Adipose tissue (tissue), 3 donors: ENCODE results near the gene E2F7. TPM values are rescaled to one million over a fixed set of nuclear protein-coding genes. Genes with fewer than 3 reads are reported as not detected.

Experiments
- H3K27ac ChIP-seq: one replicate; pipeline ENCODE4 v1.5.1; 2013; ENCODE audit warnings: low read depth, low read length
- WGBS, 3 donors: extraction: QIAGEN DNeasy Blood & Tissue Kit; methylation state at CpG; one replicate each; pipeline ENCODE4 v1.1.7; 2013; 5-methylcytosine and 5-hydroxymethylcytosine counted together
- polyA plus RNA-seq, 3 donors: library from polyadenylated mRNA; stranded (reverse); fragments of 200-250 nt; gene quantifications; one replicate each; pipeline ENCODE4 v1.2.3, GENCODE V29; 2013
- donor health status: healthy with polysubstance abuse.
- donor health status: Bipolar disorder and iron deficiency.
- donor health status: healthy.

The E2F7 gene
- polyA plus RNA-seq, 3 donors, result 0.01 to 0.03 TPM; not detected in 1

GRCh38 chr12:77035226-77035625, 30.1 kb downstream of the E2F7 start:
- no peak overlapping the region for H3K27ac ChIP-seq
- WGBS, 3 donors, result 76 to 86% (median 80%) methylated on average over 1 of the region's 1 CpG

DNA sequence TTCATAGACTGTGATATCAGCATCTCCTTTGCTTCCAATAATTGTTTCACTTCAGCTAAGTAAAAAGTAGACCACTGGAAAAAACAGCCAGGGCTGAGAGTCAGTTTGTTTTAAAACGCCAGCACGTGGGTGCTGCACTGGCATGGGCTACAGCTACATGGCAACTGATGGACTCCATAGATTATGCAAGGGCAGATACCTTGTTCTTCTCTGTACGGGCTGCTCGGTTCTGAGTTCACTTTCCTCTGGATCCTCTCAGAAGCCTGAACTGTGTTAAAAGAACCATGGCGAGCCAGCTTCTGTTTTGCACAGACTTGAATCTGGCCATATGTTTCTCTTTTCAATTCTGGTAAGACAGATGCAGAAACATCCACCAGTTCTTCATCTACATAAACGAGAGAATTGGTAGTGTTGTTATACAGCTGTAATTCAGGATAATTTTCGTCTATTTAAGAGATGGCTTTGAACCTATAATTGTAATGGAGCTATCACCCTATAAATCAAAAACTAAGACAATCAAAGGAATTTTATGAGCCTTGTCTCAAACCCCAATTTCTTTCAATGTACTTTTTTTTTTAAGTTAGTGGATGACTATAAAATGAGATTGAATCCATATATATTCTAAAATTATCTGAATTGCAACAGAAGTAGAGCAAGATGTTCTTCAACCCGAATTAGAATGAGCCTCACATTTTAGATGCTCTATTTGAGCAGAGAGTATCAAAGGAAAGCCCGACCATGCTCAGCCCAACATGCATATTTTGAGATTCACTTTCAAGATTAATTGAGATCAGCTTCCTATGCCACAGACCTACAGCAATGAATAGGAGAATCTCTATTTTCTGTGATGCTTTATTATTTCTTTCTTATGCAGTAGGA, 31.5 kb downstream of the E2F7 start:
- 94 to 96% (median 95%) methylated on average over 9 of the region's 9 CpGs for WGBS, 3 donors
- H3K27ac ChIP-seq, result no peak overlapping the region

GRCh38 chr12:77032406-77032805, 33.0 kb downstream of the E2F7 start:
- 62 to 90% (median 73%) methylated on average over 2 of the region's 2 CpGs for WGBS, 3 donors
- no peak overlapping the region for H3K27ac ChIP-seq

DNA sequence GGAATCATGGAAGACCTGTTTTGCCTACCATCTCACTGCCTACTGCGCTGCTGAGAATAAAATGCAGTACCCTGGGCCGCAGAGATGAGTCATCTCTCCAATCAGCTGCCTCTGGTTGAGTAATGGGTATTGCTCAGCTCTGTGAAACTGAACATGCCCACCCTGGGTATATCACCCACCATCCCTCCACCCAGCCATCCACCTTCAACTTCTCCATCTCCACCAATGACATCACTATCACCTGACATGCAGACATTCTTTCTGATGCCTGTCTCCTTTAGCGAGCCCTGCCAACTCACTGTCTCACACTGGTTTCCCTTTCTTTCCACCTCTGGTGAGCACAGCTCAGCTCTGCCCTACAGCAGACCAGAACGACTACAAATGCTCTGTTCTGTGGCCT, 33.6 kb downstream of the E2F7 start:
- WGBS, 3 donors, result 92 to 95% (median 93%) methylated on average over 4 of the region's 4 CpGs

DNA sequence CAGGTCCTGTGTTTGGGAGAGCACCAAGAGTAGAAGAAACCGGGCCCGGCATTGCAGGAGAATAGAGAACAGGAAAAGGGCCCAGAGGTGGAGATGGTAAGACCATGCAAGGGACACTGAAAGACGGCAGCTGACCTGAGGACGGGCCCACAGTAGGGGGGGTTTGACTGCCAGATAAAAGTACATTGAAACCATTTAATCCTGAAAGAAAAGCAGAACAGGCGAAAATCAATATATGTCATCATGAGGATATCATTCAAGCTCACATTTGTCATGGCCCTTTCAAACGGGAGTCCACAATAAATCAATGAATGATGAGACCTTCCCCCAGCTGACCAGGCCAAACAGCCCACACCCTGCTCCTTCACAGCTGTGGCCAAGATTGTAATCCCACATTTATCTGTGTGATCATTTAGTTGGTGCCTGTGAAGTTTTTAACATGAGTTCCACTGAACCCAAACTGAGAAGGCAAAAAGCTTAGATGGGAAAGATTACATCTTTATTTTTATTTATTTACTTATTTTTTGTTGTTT, 39.5 kb downstream of the E2F7 start:
- no peak overlapping the region for H3K27ac ChIP-seq
- WGBS, 3 donors, result 78 to 93% (median 89%) methylated on average over 6 of the region's 6 CpGs

More for the DNA sequence above, 33.6 kb downstream of the E2F7 start:
- no peak overlapping the region for H3K27ac ChIP-seq

DNA sequence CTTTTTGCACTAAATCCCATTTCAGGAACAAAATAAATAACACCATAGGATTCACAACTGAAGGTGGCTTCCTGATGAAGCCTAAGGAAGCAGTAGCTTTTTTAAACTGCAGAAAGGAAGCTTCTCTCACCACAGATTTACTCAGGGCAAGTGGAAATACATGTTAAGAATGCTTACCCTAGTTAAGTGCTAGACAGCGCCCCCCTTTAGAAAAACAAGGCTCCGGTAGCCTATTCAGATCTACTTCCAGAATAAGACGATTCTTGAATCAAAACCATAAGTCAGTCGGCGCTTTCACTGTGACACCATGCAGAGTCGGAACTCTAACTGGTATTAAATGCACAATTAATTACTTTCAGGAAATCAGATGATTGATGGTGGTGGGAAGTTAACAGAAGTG, 41.9 kb downstream of the E2F7 start:
- H3K27ac ChIP-seq, result no peak overlapping the region
- 63 to 85% (median 84%) methylated on average over 6 of the region's 6 CpGs for WGBS, 3 donors

DNA sequence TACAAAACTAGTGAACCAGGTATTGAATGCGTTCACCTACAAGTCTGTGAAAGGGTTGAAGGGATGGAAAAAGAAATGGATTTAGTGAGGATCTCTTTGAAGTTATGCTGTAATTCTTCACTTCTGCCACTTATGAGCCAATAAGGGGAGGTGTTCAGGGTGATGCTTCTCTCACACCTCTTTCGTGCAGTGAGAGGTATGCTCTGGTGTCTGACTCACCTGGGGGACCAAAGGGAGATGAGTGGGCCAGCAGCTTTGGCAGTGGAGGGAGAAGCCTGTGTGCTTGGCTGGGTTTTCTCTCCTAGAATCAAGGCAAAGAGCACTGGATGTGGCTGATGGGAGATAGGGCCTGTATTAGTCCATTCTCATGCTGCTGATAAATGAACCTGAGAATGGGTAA, 45.4 kb downstream of the E2F7 start:
- 92 to 98% (median 95%) methylated on average over 2 of the region's 2 CpGs for whole genome bisulfite sequencing, 3 donors
- H3K27ac ChIP-seq, result no peak overlapping the region

DNA sequence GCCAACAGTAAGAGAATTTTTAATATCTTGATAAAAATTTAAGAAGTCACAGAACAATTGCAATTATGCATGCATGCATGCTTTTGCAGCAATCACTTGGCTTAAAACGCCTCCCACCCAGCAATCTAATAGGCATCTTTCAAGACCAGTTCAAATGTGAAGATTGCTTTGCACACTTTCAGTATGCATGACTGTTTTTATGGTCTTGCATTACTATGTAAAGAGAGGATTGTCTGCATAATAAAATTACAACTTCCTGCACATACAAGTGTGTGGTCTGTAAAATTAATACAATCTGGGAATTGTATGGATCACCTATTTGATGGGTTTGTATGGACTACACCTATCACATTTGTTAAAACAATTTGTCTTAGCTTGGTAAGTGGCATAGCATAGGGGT, 48.8 kb downstream of the E2F7 start:
- no peak overlapping the region for H3K27ac ChIP-seq
- 82 to 91% (median 89%) methylated on average over 1 of the region's 1 CpG for WGBS, 3 donors

DNA sequence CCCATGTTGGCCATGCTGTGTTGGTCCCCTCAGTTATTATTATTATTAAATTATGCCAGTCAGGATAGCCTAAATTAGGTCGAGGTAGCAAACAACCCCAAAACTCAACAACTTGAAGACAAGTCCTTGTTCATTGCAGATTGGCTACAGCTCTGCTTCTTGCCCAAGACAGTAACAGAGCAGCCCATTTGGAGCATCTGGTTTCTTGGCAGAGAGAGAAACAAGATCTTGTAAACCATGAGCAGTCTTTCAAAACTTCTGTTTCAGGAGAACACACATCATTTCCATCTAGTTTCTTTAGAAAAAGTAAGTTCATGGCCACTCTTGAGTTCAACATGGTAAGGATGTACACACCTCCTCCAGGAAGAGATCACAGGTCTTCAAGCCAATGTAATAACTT, 52.3 kb downstream of the E2F7 start:
- 58 to 87% (median 81%) methylated on average over 1 of the region's 1 CpG for WGBS, 3 donors

DNA sequence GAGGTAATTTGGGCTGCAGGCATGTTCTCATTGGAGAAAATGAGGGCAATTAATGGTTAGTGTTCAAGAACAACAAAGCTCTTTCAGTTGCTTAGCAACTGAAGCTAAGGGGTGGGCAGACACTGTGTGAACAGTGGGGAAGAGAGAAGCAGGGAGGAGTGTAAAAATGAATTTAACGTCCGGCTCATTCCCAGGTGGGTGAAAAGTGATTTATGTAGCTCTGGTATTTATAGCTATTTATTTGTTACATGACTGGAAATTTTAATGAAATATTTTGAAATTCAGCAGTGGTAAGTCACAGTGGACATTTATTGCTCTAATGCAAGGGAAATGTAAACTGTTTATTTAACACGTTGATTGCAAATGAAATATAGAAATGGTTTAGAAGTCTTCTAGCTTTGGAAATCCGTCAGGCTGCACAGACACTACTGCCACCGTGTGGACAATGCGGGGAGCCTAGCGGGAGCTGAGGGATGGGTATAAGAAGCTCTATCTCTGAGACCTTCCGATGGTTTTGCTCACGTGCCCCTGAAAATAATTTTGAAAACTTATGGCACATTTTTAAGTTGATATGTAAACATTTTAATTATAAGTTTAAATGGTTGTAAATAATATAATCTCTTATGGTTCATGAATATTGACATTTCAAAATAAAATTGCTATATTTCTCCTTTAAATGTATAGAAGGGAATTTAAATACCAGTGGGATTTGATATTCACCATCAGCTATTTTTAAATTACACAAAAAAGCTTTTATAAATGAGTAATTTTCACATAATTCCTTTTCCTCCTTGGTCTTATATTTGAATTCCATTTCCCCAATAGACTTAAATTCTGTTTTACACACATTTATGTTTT, 54.4 kb downstream of the E2F7 start:
- H3K27ac ChIP-seq, result no peak overlapping the region
- WGBS, 3 donors, result 2 to 5% (median 5%) methylated on average over 9 of the region's 9 CpGs

More for the DNA sequence above, 52.3 kb downstream of the E2F7 start:
- no peak overlapping the region for H3K27ac ChIP-seq

- 69 to 88% (median 75%) methylated on average over 5 of the region's 5 CpGs for WGBS, 3 donors
- H3K27ac ChIP-seq, result no peak overlapping the region
Measured at GRCh38 chr12:77007476-77007875, 57.9 kb downstream of the E2F7 start.

GRCh38 chr12:77005611-77006098, 59.7 kb downstream of the E2F7 start:
- 43 to 86% (median 77%) methylated on average over 1 of the region's 1 CpG for WGBS, 3 donors
- H3K27ac ChIP-seq, result no peak overlapping the region

GRCh38 chr12:77003914-77004313, 61.5 kb downstream of the E2F7 start:
- 82 to 91% (median 90%) methylated on average over 2 of the region's 2 CpGs for WGBS, 3 donors
- no peak overlapping the region for H3K27ac ChIP-seq

GRCh38 chr12:77003246-77003645, 62.1 kb downstream of the E2F7 start:
- 3 to 41% (median 6%) methylated on average over 2 of the region's 2 CpGs for WGBS, 3 donors
- no peak overlapping the region for H3K27ac ChIP-seq

GRCh38 chr12:77002382-77002781, 63.0 kb downstream of the E2F7 start:
- WGBS, 3 donors, result 95 to 98% (median 97%) methylated on average over 3 of the region's 3 CpGs
- no peak overlapping the region for H3K27ac ChIP-seq

DNA sequence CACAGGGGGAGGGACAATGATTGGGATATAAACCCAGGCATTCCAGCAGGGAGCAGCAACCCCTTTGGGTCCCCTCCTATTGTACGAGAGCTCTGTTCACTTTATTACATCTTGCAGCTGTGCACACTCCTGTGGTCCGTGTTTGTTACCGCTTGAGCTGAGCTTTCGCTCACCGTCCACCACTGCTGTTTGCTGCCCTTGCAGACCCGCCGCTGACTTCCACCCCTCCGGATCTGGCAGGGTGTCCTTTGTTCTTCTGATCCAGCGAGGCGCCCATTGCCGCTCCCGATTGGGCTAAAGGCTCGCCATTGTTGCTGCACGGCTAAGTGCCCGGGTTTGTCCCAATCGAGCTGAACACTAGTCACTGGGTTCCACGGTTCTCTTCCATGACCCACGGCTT, 64.1 kb downstream of the E2F7 start:
- H3K27ac ChIP-seq, result no peak overlapping the region
- WGBS, 3 donors, result 89 to 92% (median 91%) methylated on average over 18 of the region's 18 CpGs

GRCh38 chr12:76998908-76999556, 66.3 kb downstream of the E2F7 start:
- 79 to 90% (median 85%) methylated on average over 2 of the region's 2 CpGs for WGBS, 3 donors
- no peak overlapping the region for H3K27ac ChIP-seq

- no peak overlapping the region for H3K27ac ChIP-seq
- WGBS, 3 donors, result 46 to 57% (median 55%) methylated on average over 4 of the region's 4 CpGs
Measured at GRCh38 chr12:76998386-76998785, 67.0 kb downstream of the E2F7 start.
